HG03565 (cell line): ENCODE results near the gene FABP2.
"Not testable (repeated sequence)": the region's sequence is repeated elsewhere in the genome, so short reads cannot be mapped to it uniquely, and the experiment has no call there.

Experiments used
- ATAC-seq: cut with Tn5 transposase; IDR thresholded peaks from one replicate; pipeline ENCODE4 v1.9.1; 2021; ENCODE audit warnings: mild to moderate bottlenecking, moderate library complexity; ENCODE audit not compliant: unreplicated experiment

The FABP2 gene

GRCh38 chr4:119321921-119322687, at the start of gene FABP2:
Gene FABP2 (minus strand): TSS chr4:119322138. CDS start chr4:119322102, 36 bp downstream.
- ATAC-seq = no peak

DNA sequence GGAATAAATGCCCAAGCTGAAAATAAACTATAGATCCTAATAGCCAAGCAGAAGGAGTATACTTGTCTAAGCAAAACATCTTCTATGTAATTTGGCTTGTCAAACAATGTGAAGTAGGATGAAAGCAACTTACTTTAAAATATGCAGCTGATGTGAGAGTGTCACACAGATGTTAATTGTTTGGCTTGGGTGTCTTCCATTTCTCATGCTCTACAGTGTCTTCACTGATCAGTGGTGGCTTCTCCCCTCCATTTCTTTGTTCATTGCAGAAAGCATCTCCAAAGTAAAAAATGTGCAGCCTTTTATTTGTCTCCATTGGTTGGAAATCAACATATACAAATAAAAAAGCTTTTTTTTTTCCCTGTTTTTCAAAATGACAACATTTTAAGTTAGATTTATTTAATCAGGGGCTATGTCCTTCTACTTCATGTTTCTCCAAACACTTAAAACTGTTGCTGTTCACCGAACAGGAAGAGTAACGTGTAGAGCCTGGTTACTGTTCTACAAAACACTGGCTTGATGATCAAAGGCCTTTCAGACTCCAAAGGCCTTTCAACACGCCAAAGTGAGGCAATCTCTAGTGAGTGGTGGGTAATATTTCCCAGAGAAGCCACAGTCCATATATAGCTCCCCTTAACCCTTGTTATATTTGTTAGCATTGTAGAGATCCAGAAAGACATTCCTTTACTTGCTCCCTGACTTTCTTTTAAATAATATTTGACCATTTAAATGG, 49.2 kb upstream of the FABP2 start:
- not testable (repeated sequence) for ATAC-seq

DNA sequence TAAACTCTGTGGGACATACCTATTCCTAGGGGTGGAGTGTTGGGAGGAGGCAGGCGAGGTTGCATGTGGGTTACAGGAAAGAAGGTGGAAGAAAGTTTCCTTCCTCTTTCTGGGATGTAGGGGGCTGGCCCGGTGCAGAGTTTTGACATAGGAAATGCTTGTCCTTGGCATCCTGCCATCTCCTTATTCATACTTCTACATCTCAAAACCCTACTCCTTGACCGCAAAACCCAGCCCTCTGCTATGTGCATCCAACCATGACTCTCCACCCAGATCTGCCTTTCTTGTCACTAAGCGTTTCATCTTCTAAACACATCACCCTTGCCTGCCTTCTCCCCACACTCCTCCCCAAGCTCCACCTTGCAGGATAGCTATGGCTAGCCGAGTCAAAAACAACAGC, 48.5 kb upstream of the FABP2 start:
- peak; percentile 97 for ATAC-seq

GRCh38 chr4:119366802-119367201, 44.9 kb upstream of the FABP2 start:
- not testable (repeated sequence) for ATAC-seq

- not testable (repeated sequence) for ATAC-seq
Observed at GRCh38 chr4:119364203-119364602, 42.3 kb upstream of the FABP2 start.

GRCh38 chr4:119363372-119363771, 41.4 kb upstream of the FABP2 start:
- ATAC-seq = not testable (repeated sequence)

GRCh38 chr4:119362413-119362812, 40.5 kb upstream of the FABP2 start:
- ATAC-seq = not testable (repeated sequence)

DNA sequence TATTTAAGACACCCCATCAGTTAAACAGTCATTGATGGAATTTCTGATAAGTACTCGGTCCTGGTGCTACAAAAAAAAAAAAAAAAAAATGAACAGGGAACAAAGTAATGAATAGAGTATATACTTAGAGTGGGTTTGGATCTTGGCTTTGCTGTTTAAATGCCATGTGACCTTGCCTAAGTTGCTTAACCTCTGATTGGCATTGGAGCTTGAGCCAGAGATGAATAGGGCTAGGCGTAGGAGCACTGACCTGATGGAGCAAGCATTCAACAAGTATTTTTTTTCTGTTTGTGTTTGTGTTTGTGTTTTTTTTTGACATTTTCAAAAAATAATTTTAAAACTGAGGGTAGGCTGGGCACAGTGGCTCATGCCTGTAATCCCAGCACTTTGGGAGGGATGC, 37.9 kb upstream of the FABP2 start:
- not testable (repeated sequence) for ATAC-seq

- not testable (repeated sequence) for ATAC-seq
Observed at GRCh38 chr4:119356796-119357195, 34.9 kb upstream of the FABP2 start.

DNA sequence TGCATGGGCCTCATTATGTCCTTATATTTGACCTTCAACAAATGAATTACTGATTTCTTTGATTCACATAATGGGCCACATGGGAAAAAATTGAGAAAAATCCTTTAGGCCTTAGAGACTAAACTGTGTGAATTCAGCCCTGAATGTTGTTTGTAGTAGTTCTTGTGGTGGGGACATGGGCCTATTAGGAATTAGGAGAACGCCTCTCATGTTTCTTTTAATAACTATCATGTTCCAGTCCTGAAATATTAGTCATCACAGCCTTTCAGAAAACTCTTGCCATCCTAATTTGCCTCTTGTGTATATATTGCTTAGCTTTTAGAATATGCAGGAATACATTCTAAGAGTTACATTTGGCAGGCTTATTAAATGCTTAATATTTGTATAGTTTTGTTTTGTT, 34.1 kb upstream of the FABP2 start:
- not testable (repeated sequence) for ATAC-seq

GRCh38 chr4:119353364-119353763, 31.4 kb upstream of the FABP2 start:
- peak; percentile 38 for ATAC-seq

DNA sequence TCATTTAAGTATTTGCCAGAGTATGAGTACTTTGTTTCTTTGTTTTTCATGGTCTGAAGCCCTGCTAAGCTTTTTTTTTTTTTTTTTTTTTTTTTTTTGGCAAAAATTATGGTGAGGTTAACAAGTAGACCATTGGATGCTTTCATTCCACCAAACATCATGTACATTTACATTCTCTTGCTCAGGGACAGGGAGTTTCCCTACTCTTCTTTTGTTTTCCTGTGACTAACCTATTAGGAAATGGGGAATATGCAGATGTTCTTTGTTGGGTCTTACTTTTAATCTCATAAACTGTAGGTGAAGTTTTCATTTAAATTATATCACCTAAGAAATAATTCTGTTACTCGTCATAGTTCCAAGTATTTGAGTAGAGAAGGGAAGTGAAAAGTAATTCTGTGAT, 26.2 kb upstream of the FABP2 start:
- not testable (repeated sequence) for ATAC-seq

DNA sequence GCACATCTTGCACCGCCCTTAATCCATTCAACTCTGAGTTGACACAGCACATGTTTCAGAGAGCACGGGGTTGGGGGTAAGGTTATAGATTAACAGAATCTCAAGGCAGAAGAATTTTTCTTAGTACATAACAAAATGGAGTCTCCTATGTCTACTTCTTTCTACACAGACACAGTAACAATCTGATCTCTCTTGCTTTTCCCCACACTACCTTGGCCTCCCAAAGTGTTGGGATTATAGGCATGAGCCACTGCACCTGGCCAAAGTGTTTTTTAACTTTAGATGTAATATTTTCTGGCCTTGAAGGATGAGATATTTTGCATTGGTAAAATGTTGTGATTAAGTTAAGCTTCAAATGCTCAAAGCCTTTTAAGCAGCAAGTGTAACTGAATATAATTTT, 21.4 kb upstream of the FABP2 start:
- ATAC-seq = not testable (repeated sequence)

DNA sequence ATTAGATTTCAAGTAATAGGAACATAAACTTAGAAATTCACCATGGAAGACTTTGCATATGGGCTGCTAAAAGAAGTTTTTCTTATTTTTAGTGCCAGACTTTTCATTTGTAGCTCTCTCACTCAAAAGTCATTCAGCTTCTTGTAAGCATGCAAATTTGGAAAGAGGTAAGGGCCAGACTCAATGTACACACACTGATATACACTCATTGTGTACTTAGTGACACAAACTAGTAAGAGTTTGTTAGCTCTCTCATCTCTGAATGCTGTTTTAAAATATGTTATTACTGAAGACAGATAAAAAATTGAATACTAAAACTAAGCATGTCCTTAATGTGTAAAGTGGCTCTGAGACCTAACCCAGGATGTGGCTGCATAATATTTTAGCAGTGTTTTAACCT, 18.0 kb upstream of the FABP2 start:
- not testable (repeated sequence) for ATAC-seq

- ATAC-seq = no peak
Observed at GRCh38 chr4:119337010-119337409, 15.1 kb upstream of the FABP2 start.

DNA sequence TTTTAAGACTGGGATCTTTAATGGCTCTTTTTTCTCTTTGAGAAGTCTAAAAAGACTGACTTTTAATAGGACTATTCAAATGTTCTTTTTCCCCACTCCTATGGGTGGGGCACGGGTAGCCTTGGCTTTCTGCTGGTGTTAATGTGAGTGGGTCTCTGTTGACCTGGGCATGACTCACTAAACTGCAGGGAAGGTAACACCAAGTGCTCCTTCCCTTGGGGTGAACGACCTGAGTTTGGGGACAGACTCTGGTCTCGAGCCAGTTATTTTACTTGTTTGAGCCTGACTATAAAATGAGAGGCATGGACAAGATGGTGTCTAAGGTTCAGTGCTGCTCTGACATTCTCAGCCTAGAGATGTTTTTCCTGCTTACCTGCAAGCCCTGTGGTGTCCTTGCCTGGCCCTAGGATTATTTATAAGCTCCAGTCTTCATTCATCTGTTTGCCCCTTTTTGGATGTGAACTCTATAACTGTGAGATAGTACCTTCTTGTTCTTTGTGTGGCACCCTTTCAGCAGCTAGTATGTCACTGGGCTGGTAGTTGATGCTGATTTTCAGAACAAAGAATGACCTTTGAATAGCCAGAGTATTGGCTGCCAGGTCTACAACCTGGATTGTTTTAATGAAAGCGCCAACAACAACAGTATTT, 14.5 kb upstream of the FABP2 start:
- not testable (repeated sequence) for ATAC-seq

DNA sequence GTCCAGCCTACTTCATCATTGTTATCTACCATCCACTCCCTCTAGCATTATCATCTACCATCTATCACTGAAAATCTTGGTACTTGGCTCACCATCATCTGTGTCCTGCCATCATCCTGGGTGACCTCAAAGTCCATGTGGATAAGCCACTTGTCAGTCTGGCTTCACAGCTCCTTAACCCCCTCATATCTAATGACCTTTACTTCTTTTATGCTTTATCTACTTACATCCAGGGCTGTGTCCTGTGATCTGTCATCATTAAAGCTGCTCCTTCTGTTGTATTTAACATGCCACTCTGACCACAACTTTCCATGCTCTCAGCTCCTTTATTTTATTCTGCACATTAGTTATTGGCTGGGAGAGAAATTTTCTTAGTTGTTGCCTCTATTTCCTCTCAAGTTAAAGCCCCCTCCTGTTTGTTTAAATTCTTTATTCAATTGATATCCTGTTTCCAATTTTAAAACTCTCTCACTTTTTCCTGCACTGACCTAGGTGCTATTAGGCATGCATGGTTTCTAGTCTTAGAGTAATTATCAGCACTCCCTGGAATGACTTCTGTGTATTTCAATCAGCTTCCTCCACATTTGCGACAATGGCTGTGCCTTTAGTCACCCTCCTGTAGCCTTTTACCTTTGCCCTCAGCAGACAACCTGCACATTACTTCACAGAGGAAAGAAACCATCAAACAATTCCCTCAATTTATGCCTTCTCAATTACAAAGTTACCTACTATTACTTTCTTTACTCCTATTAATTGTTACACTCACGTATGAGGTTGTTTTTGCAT, 8.1 kb upstream of the FABP2 start:
- no peak for ATAC-seq

- ATAC-seq = no peak
Observed at GRCh38 chr4:119328695-119329094, 6.8 kb upstream of the FABP2 start.

DNA sequence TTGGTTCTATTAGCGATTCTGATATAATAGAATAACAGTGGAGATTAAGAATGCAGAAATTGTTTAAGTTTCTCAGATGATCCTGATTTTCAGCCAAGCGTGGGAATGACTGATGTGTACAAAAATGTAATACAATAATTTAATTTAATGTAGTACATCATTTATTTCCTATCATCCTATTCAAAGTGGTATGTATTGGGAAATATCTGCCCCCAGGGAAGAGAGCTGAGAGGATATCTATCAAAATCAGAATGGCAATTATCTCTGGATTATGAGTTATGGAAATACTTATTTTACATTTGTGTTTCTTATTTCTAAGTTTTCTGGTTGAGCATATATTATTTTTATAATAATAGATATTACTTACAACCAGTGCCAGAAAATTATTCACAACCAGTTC, 3.9 kb downstream of the FABP2 start:
- ATAC-seq = no peak

GRCh38 chr4:119315036-119315435, 6.9 kb downstream of the FABP2 start:
- ATAC-seq = no peak

- no peak for ATAC-seq
Observed at GRCh38 chr4:119314356-119314755, 7.6 kb downstream of the FABP2 start.
